ENCODE measurements around the gene SEMA5A. TPM values are rescaled to one million over a fixed set of nuclear protein-coding genes. Genes with fewer than 3 reads are reported as not detected.
A peak's percentile ranks its signal among the peaks of the same experiment; 100 is the strongest.

SEMA5A gene
- total RNA-seq, 1 donor = 42.3 TPM

- no peak for TF ChIP-seq CTCF (IDR thresholded peaks at IDR 0.05; ENCODE audit: extremely low read depth, low read depth, low read length)
- Histone ChIP-seq H3K79me2 (ENCODE audit: insufficient read depth, low read length) (no peaks in the 10 kb centered on the region), H3K36me3 (ENCODE audit: insufficient read depth, low read length) (no peaks in the 10 kb centered on the region), H3K9me3 (ENCODE audit: low read depth, low read length) (no peaks in the 10 kb centered on the region), H3K4me3 (ENCODE audit: insufficient read depth, low read length) (no peak overlapping the region), H3K27me3 (ENCODE audit: insufficient read depth, low read length) (no peaks in the 10 kb centered on the region), H3K27ac (ENCODE audit: low read depth, low read length) (peak overlapping the region; percentile 83), H3K4me1 (ENCODE audit: insufficient read depth, low read length) (peaks cover 13% of the 10 kb centered on the region), H2AFZ (ENCODE audit: low read length) (peak overlapping the region; percentile 76), H4K20me1 (ENCODE audit: insufficient read depth, low read length) (no peaks in the 10 kb centered on the region), H3K4me2 (ENCODE audit: insufficient read depth, low read length) (peak overlapping the region; percentile 32)
- DNase-seq (ENCODE audit: insufficient read length, low spot score, missing footprints) = peak; percentile 87
Measured at GRCh38 chr5:9188131-9188530, 357.7 kb downstream of the SEMA5A start.

- no peak overlapping the region for H3K4me2 ChIP-seq (ENCODE audit: insufficient read depth, low read length)
- TF ChIP-seq CTCF (IDR thresholded peaks at IDR 0.05; ENCODE audit: extremely low read depth, low read depth, low read length) = no peak
Measured at GRCh38 chr5:9187614-9188013, 358.3 kb downstream of the SEMA5A start.

GRCh38 chr5:9186069-9186468 lies 359.8 kb downstream of the SEMA5A start:
- no peak for DNase-seq (ENCODE audit: insufficient read length, low spot score, missing footprints)
- Histone ChIP-seq H3K4me1 (ENCODE audit: insufficient read depth, low read length) (peaks cover 13% of the 10 kb centered on the region), H3K79me2 (ENCODE audit: insufficient read depth, low read length) (no peaks in the 10 kb centered on the region), H2AFZ (ENCODE audit: low read length) (no peak overlapping the region), H4K20me1 (ENCODE audit: insufficient read depth, low read length) (no peaks in the 10 kb centered on the region), H3K27me3 (ENCODE audit: insufficient read depth, low read length) (no peaks in the 10 kb centered on the region), H3K27ac (ENCODE audit: low read depth, low read length) (no peak overlapping the region), H3K9me3 (ENCODE audit: low read depth, low read length) (no peaks in the 10 kb centered on the region), H3K4me3 (ENCODE audit: insufficient read depth, low read length) (no peak overlapping the region), H3K36me3 (ENCODE audit: insufficient read depth, low read length) (no peaks in the 10 kb centered on the region), H3K4me2 (ENCODE audit: insufficient read depth, low read length) (no peak overlapping the region)
- no peak for TF ChIP-seq CTCF (IDR thresholded peaks at IDR 0.05; ENCODE audit: extremely low read depth, low read depth, low read length)

More at GRCh38 chr5:9187614-9188013, 358.3 kb downstream of the SEMA5A start:
- H4K20me1 ChIP-seq (ENCODE audit: insufficient read depth, low read length) = no peaks in the 10 kb centered on the region
- no peak overlapping the region for H3K4me3 ChIP-seq (ENCODE audit: insufficient read depth, low read length)
- H2AFZ ChIP-seq (ENCODE audit: low read length) = peak overlapping the region; percentile 76
- no peaks in the 10 kb centered on the region for H3K36me3 ChIP-seq (ENCODE audit: insufficient read depth, low read length)
- no peak for DNase-seq (ENCODE audit: insufficient read length, low spot score, missing footprints)
- no peaks in the 10 kb centered on the region for H3K27me3 ChIP-seq (ENCODE audit: insufficient read depth, low read length)
- H3K79me2 ChIP-seq (ENCODE audit: insufficient read depth, low read length) = no peaks in the 10 kb centered on the region
- H3K4me1 ChIP-seq (ENCODE audit: insufficient read depth, low read length) = peaks cover 13% of the 10 kb centered on the region
- peak overlapping the region; percentile 83 for H3K27ac ChIP-seq (ENCODE audit: low read depth, low read length)
- no peaks in the 10 kb centered on the region for H3K9me3 ChIP-seq (ENCODE audit: low read depth, low read length)

- Histone ChIP-seq H3K9me3 (ENCODE audit: low read depth, low read length) (no peaks in the 10 kb centered on the region), H3K79me2 (ENCODE audit: insufficient read depth, low read length) (no peaks in the 10 kb centered on the region), H3K4me2 (ENCODE audit: insufficient read depth, low read length) (no peak overlapping the region), H2AFZ (ENCODE audit: low read length) (no peak overlapping the region), H4K20me1 (ENCODE audit: insufficient read depth, low read length) (no peaks in the 10 kb centered on the region), H3K4me3 (ENCODE audit: insufficient read depth, low read length) (no peak overlapping the region), H3K27ac (ENCODE audit: low read depth, low read length) (no peak overlapping the region), H3K36me3 (ENCODE audit: insufficient read depth, low read length) (no peaks in the 10 kb centered on the region), H3K27me3 (ENCODE audit: insufficient read depth, low read length) (no peaks in the 10 kb centered on the region), H3K4me1 (ENCODE audit: insufficient read depth, low read length) (peaks cover 11% of the 10 kb centered on the region)
- TF ChIP-seq CTCF (IDR thresholded peaks at IDR 0.05; ENCODE audit: extremely low read depth, low read depth, low read length) = no peak
- no peak for DNase-seq (ENCODE audit: insufficient read length, low spot score, missing footprints)
Measured at GRCh38 chr5:9183992-9184391, 361.9 kb downstream of the SEMA5A start.

Data from osteoblast (primary cell).